H9 (cell line): ENCODE data around the gene SORCS2. TPM values are rescaled to one million over a fixed set of nuclear protein-coding genes. Genes with fewer than 3 reads are reported as not detected.
A peak's percentile ranks its signal among the peaks of the same experiment; 100 is the strongest.

Experiments used
- DNase-seq: peaks from one replicate; pipeline ENCODE4 v3.0.0-alpha.2; 2017
- H2AFZ ChIP-seq: one replicate; pipeline ENCODE4 v1.6.1; 2013; ENCODE audit warnings: mild to moderate bottlenecking, low read length, control low read depth, moderate library complexity
- H2AK5ac ChIP-seq: 2 replicates; pipeline ENCODE4 v1.6.1; 2013; ENCODE audit warnings: low read length, control low read depth, mixed read lengths; ENCODE audit not compliant: insufficient read length
- H2BK120ac ChIP-seq: one replicate; pipeline ENCODE4 v1.6.1; 2013; ENCODE audit warnings: low read depth, mild to moderate bottlenecking, low read length, control low read depth, inconsistent platforms; ENCODE audit not compliant: poor library complexity, severe bottlenecking
- H2BK12ac ChIP-seq: 2 replicates; pipeline ENCODE4 v1.6.1; 2013; ENCODE audit warnings: low read length, control low read depth, mixed read lengths, low read depth; ENCODE audit not compliant: insufficient read length
- H2BK15ac ChIP-seq: 2 replicates; pipeline ENCODE4 v1.6.1; 2013; ENCODE audit warnings: low read depth, low read length, control low read depth
- H2BK20ac ChIP-seq: one replicate; pipeline ENCODE4 v1.6.1; 2013; ENCODE audit warnings: low read depth, mild to moderate bottlenecking, low read length, control low read depth, inconsistent platforms; ENCODE audit not compliant: poor library complexity, severe bottlenecking
- H2BK5ac ChIP-seq: 2 replicates; pipeline ENCODE4 v1.6.1; 2013; ENCODE audit warnings: low read length, control low read depth, mixed read lengths; ENCODE audit not compliant: insufficient read length
- H3K14ac ChIP-seq: 2 replicates; pipeline ENCODE4 v1.6.1; 2013; ENCODE audit warnings: low read length, control low read depth; ENCODE audit not compliant: insufficient read depth
- H3K18ac ChIP-seq: 2 replicates; pipeline ENCODE4 v1.6.1; 2013; ENCODE audit warnings: low read depth, mild to moderate bottlenecking, mixed read lengths, low read length, control low read depth; ENCODE audit not compliant: insufficient read length
- H3K23ac ChIP-seq: 2 replicates; pipeline ENCODE4 v1.6.1; 2013; ENCODE audit warnings: low read length, control low read depth, mixed read lengths, low read depth; ENCODE audit not compliant: insufficient read length
- H3K23me2 ChIP-seq: 2 replicates; pipeline ENCODE4 v1.6.1; 2013; ENCODE audit warnings: low read depth, mild to moderate bottlenecking, mixed read lengths, low read length, control low read depth; ENCODE audit not compliant: insufficient read length, poor library complexity, severe bottlenecking
- H3K27ac ChIP-seq: 2 replicates; pipeline ENCODE4 v1.5.1; 2013; ENCODE audit warnings: low read length, control low read depth, mixed read lengths, low read depth; ENCODE audit not compliant: insufficient read length
- H3K27me3 ChIP-seq: 2 replicates; pipeline ENCODE4 v1.6.1; 2013; ENCODE audit warnings: low read length, control low read depth, inconsistent platforms; ENCODE audit not compliant: insufficient read depth
- H3K4ac ChIP-seq: 2 replicates; pipeline ENCODE4 v1.6.1; 2013; ENCODE audit warnings: low read depth, mild to moderate bottlenecking, control low read depth, inconsistent platforms, low read length, moderate library complexity
- H3K4me1 ChIP-seq: 2 replicates; pipeline ENCODE4 v1.6.1; 2013; ENCODE audit warnings: low read length, control low read depth, inconsistent platforms; ENCODE audit not compliant: insufficient read depth
- H3K4me2 ChIP-seq: 2 replicates; pipeline ENCODE4 v1.6.1; 2013; ENCODE audit warnings: low read length, control low read depth, mixed read lengths; ENCODE audit not compliant: insufficient read length, insufficient read depth
- H3K56ac ChIP-seq: 2 replicates; pipeline ENCODE4 v1.6.1; 2013; ENCODE audit warnings: low read depth, mild to moderate bottlenecking, mixed read lengths, low read length, control low read depth; ENCODE audit not compliant: insufficient read length
- H3K79me1 ChIP-seq: 2 replicates; pipeline ENCODE4 v1.6.1; 2013; ENCODE audit warnings: low read depth, mild to moderate bottlenecking, moderate library complexity, low read length, control low read depth, inconsistent platforms; ENCODE audit not compliant: insufficient read depth, poor library complexity, severe bottlenecking
- H3K79me2 ChIP-seq: 2 replicates; pipeline ENCODE4 v1.6.1; 2013; ENCODE audit warnings: low read length, control low read depth, inconsistent platforms; ENCODE audit not compliant: insufficient read depth
- H3K9ac ChIP-seq: 2 replicates; pipeline ENCODE4 v1.6.1; 2013; ENCODE audit warnings: low read length, control low read depth, mixed read lengths; ENCODE audit not compliant: insufficient read length; ENCODE audit errors: extremely low read depth
- H3K9me3 ChIP-seq: one replicate; pipeline ENCODE4 v1.6.1; 2013; ENCODE audit warnings: low read depth, low read length, inconsistent platforms; ENCODE audit not compliant: control insufficient read depth
- H3T11ph ChIP-seq: one replicate; pipeline ENCODE4 v1.6.1; 2013; ENCODE audit warnings: mild to moderate bottlenecking, low read length, control low read depth, inconsistent platforms
- H4K20me1 ChIP-seq: one replicate; pipeline ENCODE4 v1.6.1; 2013; ENCODE audit not compliant: control insufficient read depth, insufficient read length, insufficient read depth
- H4K5ac ChIP-seq: 2 replicates; pipeline ENCODE4 v1.6.1; 2013; ENCODE audit warnings: low read depth, mild to moderate bottlenecking, mixed read lengths, low read length, control low read depth; ENCODE audit not compliant: insufficient read length
- H4K8ac ChIP-seq: replicated peaks from 2 replicates; pipeline ENCODE4 v1.6.1; 2013; ENCODE audit warnings: low read length, control low read depth, mixed read lengths, low read depth; ENCODE audit not compliant: insufficient read length
- H4K91ac ChIP-seq: 2 replicates; pipeline ENCODE4 v1.6.1; 2013; ENCODE audit warnings: low read depth, mild to moderate bottlenecking, moderate library complexity, mixed read lengths, low read length, control low read depth; ENCODE audit not compliant: insufficient read length
- H3K27ac Mint-ChIP-seq, 3 experiments: 2 replicates in 2 of 3; 3 replicates in 1 of 3; pipeline ENCODE4 v1.8.0; 2020 to 2021; ENCODE audit warnings: mixed read lengths in 3 of 3, mild to moderate bottlenecking in 1 of 3, moderate library complexity in 1 of 3
- H3K27me3 Mint-ChIP-seq: 2 replicates; pipeline ENCODE4 v1.8.0; 2021; ENCODE audit warnings: low read depth, mild to moderate bottlenecking, moderate library complexity, mixed read lengths
- H3K36me3 Mint-ChIP-seq, 3 experiments: 2 replicates in 2 of 3; 3 replicates in 1 of 3; pipeline ENCODE4 v1.8.0; 2020 to 2021; ENCODE audit warnings: low read depth in 3 of 3, mixed read lengths in 3 of 3; ENCODE audit not compliant: insufficient read depth in 1 of 3
- H3K4me1 Mint-ChIP-seq, 2 experiments: 2 replicates each; pipeline ENCODE4 v1.8.0; 2020; ENCODE audit warnings: mixed read lengths in 2 of 2
- H3K4me3 Mint-ChIP-seq, 2 experiments: 2 replicates in 1 of 2; 3 replicates in 1 of 2; pipeline ENCODE4 v1.8.0; 2020 to 2021; ENCODE audit warnings: mild to moderate bottlenecking in 2 of 2, mixed read lengths in 2 of 2, moderate library complexity in 1 of 2
- H3K9me3 Mint-ChIP-seq, 2 experiments: 2 replicates in 1 of 2; 3 replicates in 1 of 2; pipeline ENCODE4 v1.8.0; 2020; ENCODE audit warnings: mild to moderate bottlenecking in 2 of 2, mixed read lengths in 2 of 2, moderate library complexity in 1 of 2
- CTCF ChIP-seq: fragments of 200-600 bp; sonication (generic); conservative IDR thresholded peaks from 3 replicates; pipeline ENCODE4 v1.8.0; 2021; ENCODE audit warnings: antibody characterized with exemption, mild to moderate bottlenecking
- WGBS: extraction: QIAGEN DNeasy Blood & Tissue Kit; methylation state at CpG from one replicate; pipeline ENCODE4 v1.1.7; 2013; ENCODE audit warnings: missing lambda C conversion rate, low lambda C conversion rate, mixed read lengths; ENCODE audit not compliant: insufficient read length; ENCODE audit errors: extremely low coverage; 5-methylcytosine and 5-hydroxymethylcytosine counted together
- total RNA-seq: library from RNA; stranded (reverse); gene quantifications from 2 replicates; pipeline ENCODE4 v1.2.1, GENCODE V29; 2021

Gene SORCS2
- total RNA-seq, 1 experiment from 2014 or later: 0.57 TPM

DNA sequence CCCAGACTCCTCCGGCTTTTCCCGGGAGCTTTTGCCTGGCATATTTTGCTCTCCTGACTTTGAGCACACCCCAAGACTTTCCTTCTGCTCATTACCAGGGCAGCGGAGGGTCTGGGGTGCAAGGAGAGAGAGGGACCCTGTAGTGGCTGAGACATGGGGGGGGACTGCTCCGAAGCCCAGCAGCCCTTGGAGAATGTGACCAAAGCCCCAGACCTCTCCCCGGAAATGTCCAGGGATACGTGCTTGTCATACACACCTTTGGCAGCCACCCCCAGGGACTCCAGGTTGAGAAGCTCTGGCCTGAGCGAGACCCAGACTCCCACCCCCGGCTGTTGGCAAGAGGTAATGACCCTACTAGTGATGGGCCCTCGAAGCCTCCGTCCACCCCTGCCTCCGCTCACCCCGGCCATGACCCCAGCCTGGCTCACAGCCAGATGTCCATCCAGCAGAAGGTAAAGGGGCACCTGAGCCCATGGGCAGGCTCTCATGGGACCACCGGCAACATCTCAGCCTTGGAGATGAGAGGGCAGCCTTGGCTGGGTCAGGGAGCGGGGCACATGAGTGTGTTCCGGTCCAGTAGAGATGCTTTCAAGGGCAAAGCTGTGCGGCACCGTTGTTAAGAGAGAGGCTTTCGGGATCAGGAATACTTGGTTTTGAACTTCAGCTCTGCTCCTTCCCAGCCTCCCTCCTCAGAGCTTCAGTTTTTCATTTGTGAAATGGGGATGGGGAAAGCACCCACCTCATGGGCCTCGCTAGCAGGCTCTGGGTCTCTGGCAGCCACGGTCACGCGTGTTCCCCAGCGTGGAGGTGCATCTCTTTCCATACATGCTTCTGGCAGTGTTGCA, 240.4 kb downstream of the SORCS2 start:
- Histone ChIP-seq H3T11ph (no peak overlapping the region), H4K8ac (no peak overlapping the region), H3K9ac (no peak overlapping the region), H3K27me3 (no peaks in the 10 kb centered on the region), H3K18ac (no peak overlapping the region), H3K4me1 (no peaks in the 10 kb centered on the region; the same call in 1 of the 2 replicates), H2BK120ac (no peak overlapping the region), H2AFZ (no peak overlapping the region), H2BK20ac (no peak overlapping the region), H2BK15ac (no peak overlapping the region), H2AK5ac (no peak overlapping the region), H3K56ac (no peak overlapping the region), H3K4ac (no peak overlapping the region), H3K14ac (no peak overlapping the region), H3K4me2 (no peak overlapping the region), H2BK5ac (no peak overlapping the region), H3K27ac (no peak overlapping the region), H3K23me2 (no peaks in the 10 kb centered on the region), H3K9me3 (no peaks in the 10 kb centered on the region), H3K79me2 (no peaks in the 10 kb centered on the region), H3K23ac (no peak overlapping the region), H3K79me1 (no peaks in the 10 kb centered on the region), H2BK12ac (no peak overlapping the region), H4K5ac (no peak overlapping the region), H4K20me1 (no peaks in the 10 kb centered on the region), H4K91ac (no peak overlapping the region)
- TF ChIP-seq CTCF: no peak
- peaks cover 5% of the 10 kb centered on the region for H3K27me3 Mint-ChIP-seq
- H3K4me1 Mint-ChIP-seq: peaks cover 38 to 48% of the 10 kb centered on the region in 2 experiments
- peak overlapping the region in 1 of 3 experiments; percentile 59; a peak in 1 of 7 replicates for H3K27ac Mint-ChIP-seq
- no peak overlapping the region for H3K4me3 Mint-ChIP-seq
- no peak for DNase-seq
- H3K36me3 Mint-ChIP-seq: no peaks in the 10 kb centered on the region
- H3K9me3 Mint-ChIP-seq: no peaks in the 10 kb centered on the region; a peak in 1 of 5 replicates
- WGBS: no CpG with 5 or more reads among the region's 23 CpGs
